ELF-1 (cell line): ENCODE results near the gene LACTB.

ENCODE experiments used
- DNase-seq: peaks from one replicate; pipeline ENCODE4 v3.0.0-alpha.2; 2016; ENCODE audit warnings: low read depth, low spot score

The LACTB gene, protein sequence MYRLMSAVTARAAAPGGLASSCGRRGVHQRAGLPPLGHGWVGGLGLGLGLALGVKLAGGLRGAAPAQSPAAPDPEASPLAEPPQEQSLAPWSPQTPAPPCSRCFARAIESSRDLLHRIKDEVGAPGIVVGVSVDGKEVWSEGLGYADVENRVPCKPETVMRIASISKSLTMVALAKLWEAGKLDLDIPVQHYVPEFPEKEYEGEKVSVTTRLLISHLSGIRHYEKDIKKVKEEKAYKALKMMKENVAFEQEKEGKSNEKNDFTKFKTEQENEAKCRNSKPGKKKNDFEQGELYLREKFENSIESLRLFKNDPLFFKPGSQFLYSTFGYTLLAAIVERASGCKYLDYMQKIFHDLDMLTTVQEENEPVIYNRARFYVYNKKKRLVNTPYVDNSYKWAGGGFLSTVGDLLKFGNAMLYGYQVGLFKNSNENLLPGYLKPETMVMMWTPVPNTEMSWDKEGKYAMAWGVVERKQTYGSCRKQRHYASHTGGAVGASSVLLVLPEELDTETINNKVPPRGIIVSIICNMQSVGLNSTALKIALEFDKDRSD

GRCh38 chr15:63121382-63122001 lies at the start of gene LACTB:
Gene LACTB, plus strand, starts transcription at chr15:63121861. Its CDS starts 11 bp downstream, at chr15:63121872.
- DNase-seq: peak; percentile 81

DNA sequence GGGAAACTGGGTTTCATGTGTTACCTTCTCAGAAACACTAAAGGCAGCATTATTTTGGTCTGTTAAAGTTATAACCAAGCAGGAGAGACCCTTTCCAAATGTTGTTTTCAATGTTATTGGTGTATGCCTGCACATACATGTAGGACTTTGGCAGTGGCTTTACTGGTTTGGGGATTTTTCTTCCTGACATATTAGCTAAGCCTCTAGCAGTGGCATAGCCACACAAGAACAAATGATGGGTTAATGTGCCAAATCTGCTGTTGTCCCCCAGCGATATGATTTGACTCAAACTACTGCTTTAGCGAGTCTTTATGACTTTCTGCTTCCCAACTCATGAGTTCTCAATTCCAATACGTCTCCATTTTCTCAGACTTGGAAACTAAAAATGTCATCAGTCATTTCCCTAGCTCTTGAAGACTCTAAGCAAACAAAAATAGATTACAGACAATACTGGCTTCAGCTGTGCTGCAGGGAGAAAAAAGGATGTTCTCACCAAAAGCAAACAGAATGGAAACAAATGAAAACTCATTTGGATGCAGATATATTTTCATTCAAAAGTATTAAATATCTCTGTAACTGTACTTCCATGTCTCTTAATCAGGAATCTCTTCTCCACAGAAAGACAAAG lies 49.5 kb upstream of the LACTB start:
- DNase-seq: no peak

DNA sequence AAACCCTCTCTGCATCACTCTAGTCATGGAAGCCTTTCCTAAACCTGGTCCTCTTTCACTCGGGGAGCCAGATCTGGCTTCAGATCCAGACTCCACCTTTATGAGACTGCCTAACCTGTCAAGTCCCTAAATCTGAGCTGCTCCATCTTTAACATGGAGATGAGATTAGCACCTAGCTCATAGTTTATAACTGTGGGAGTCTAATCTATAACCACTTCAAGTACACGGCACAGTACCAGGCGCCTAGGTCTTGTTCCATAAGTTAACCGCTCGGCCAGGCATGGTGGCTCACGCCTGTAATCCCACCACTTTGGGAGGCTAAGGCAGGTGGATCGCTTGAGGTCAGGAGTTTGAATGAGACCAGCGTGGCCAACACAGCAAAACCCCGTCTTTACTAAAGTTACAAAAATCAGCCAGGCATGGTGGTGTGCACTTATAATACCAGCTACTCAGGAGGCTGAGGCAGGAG lies 48.8 kb upstream of the LACTB start:
- no peak for DNase-seq

DNA sequence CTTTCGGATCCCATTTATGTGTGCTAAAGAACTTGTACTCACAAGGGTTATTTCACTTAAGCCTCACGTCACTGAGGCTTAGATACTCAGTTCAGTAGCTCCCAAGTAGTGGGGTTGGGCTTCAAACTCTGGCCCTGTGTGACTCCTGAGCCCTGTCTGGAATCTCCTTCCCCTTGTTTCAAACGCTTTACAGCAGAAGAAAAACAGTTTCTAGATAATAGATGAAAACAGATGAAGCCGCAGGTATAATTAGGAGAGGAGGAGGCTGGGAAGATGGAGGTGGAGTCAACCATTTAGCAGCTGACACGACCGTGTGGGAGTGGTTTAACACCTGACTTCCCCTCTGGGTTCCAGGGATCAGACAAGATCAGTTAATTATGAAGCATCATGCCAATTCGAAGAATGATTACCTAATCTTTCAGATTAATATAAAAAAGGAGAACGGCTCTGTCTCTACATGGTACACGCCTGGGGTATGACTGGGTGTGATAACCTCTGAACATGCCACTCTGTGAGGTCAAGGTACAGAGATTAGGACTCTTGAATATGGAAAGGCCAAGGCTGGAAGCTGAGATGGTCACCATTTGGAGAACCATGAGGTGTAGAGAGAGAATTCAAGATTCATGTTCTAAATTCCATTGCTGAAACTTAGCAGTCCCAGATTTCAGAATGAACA lies 48.0 kb upstream of the LACTB start:
- no peak for DNase-seq

- DNase-seq: peak; percentile 37
Measured at GRCh38 chr15:63075015-63075983, 46.4 kb upstream of the LACTB start.

GRCh38 chr15:63075984-63076713 lies 45.5 kb upstream of the LACTB start:
- DNase-seq: peak; percentile 55

DNA sequence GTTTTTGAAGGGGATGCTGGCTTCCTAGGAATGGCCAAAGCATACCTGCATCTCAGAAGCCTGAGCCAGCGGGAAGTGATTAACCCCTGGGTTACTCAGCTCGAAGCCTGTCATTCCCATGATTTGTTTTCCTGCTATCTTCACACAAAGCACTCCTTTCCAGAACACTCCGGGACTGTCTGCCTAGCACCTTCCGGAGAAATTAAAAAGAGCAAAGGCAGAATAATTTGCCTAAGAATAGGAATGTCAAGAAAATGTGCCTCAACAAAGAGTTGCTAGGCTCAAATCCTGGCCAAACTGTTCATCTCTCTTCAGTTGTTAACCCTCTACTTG lies 45.0 kb upstream of the LACTB start:
- DNase-seq: peak; percentile 61

- DNase-seq: peak; percentile 55
Measured at GRCh38 chr15:63077952-63078351, 43.7 kb upstream of the LACTB start.

- DNase-seq: peak; percentile 30
Measured at GRCh38 chr15:63079947-63080626, 41.6 kb upstream of the LACTB start.

- peak; percentile 36 for DNase-seq
Measured at GRCh38 chr15:63080634-63081250, 40.9 kb upstream of the LACTB start.

DNA sequence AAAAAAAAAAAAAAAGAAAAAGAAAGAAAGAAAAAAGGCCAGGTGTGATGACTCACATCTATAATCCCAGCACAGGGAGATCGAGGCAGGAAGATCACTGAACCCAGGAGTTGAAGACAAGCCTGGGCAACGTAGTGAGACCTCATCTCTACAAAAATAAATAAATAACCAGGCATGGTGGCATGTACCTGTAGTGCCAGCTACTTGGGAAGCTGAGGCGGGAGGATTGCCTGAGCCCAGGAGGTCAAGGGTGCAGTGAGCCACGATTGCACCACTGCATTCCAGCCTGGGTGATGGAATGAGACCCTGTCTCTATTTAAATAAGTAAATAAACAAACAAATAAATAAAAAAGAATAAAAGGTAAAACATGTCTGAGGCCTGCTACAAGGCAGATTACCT lies 39.3 kb upstream of the LACTB start:
- no peak for DNase-seq

DNA sequence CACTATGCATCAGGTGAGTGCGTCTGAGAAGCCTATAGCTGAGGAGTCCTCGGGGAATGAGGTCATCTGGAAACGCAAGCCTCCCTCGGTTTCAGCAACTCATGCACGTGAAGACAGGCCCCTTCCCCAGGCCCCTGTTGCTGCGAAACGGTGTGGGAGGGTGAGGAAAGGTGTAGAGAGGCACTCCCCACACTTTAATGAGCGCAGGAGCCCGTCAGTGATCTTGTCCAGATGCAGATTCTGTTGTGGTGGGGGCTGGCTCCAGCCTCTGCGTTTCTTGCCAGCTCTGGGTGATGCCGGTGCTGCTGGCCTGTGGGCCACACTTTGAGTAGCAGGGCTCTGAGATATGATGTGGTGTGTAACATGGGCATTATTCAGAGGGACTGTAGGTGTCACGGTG lies 38.6 kb upstream of the LACTB start:
- peak; percentile 79 for DNase-seq

DNA sequence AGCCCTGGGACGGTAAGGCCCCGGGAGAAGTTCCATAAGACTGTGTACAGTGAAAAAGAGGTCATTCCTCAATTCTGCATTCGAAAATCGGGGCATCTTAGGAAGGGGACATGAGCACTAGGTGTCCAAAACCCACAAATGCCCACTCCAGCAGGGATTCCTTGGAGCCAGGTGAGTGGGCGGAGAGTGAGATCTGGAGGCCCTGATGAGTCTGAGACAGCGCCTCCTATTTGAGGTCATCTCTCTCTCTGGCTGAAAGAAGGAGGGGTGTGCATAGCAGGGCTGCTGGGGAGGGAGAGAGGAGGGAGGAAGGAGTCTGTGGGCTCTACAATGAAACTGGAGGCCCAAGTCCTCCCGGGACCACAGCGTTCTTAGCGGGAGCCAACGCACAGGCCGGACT lies 38.1 kb upstream of the LACTB start:
- peak; percentile 25 for DNase-seq

DNA sequence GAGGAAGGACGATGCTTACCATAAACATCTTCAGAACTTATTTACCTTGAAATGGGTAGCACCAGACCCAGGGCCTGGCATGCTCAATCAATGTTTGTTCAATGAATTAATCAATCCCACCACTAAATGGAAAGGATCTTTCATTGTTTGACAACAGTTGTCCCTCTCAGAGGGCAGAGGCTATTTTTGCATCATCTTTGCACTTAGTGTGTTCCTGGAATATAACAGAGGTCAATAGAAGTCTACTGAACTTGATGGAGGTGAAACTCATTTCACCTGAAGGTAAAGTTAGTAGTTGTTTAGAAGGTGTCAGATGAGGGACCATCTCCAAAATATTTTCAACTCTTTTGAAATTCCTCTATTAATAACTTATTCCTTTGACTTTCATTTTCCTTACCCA lies 36.9 kb upstream of the LACTB start:
- no peak for DNase-seq

GRCh38 chr15:63085289-63085688 lies 36.4 kb upstream of the LACTB start:
- no peak for DNase-seq

GRCh38 chr15:63086271-63086670 lies 35.4 kb upstream of the LACTB start:
- DNase-seq: no peak

GRCh38 chr15:63086947-63087346 lies 34.7 kb upstream of the LACTB start:
- DNase-seq: no peak

GRCh38 chr15:63088533-63089245 lies 33.0 kb upstream of the LACTB start:
- peak; percentile 25 for DNase-seq
